B cell (primary cell): ENCODE results near the gene ASB4. TPM values are rescaled to one million over a fixed set of nuclear protein-coding genes. Genes with fewer than 3 reads are reported as not detected.

Source experiments
- ATAC-seq: fragments of 200-7000 bp; cut with Tn5 transposase; one replicate; pipeline ENCODE4 v1.10.0; 2021; ENCODE audit warnings: low read depth, mild to moderate bottlenecking, moderate number of reproducible peaks, moderate library complexity
- CTCF ChIA-PET: fragments of 350-600 bp; sonication (Branson Sonifier 250); formaldehyde crosslinking; loops from one replicate; lab custom pipeline; 2021; ENCODE audit warnings: antibody characterized with exemption, inconsistent platforms; lab: Charles Lee
- POLR2A ChIA-PET: fragments of 350-600 bp; sonication (Branson Sonifier 250); formaldehyde crosslinking; loops from one replicate; lab custom pipeline; 2021; ENCODE audit warnings: antibody characterized with exemption; lab: Charles Lee
- DNase-seq: peaks from one replicate; pipeline ENCODE4 v3.0.0; 2013
- H2AFZ ChIP-seq: 2 replicates; pipeline ENCODE4 v1.6.1; 2012; ENCODE audit warnings: mild to moderate bottlenecking, low read depth, low read length; ENCODE audit not compliant: insufficient read depth, poor library complexity, severe bottlenecking
- H3K27ac ChIP-seq, 2 donors: 1 replicate in 1 of 2; 2 replicates in 1 of 2; pipeline ENCODE4 v1.5.1; 2012 to 2013; ENCODE audit warnings: low read length in 2 of 2, mild to moderate bottlenecking in 2 of 2, moderate library complexity in 1 of 2
- H3K27me3 ChIP-seq, 4 experiments: fragments of 200-600 bp in 1 of 4; sonication (generic) in 1 of 4; replicated peaks in 1 of 4; 1 replicate in 2 of 4; 2 replicates in 2 of 4; pipeline versions ENCODE4 v1.6.1 to v1.7.0; 2013 to 2016; ENCODE audit warnings: low read length in 3 of 4, mild to moderate bottlenecking in 2 of 4, mixed read lengths in 1 of 4, moderate library complexity in 1 of 4; ENCODE audit not compliant: insufficient read depth in 4 of 4, control insufficient read depth in 3 of 4; ENCODE audit errors: control extremely low read depth in 1 of 4
- H3K36me3 ChIP-seq, 2 experiments: replicated peaks in 1 of 2; 1 replicate in 1 of 2; 2 replicates in 1 of 2; pipeline versions ENCODE4 v1.6.1 to v1.7.1; 2013; ENCODE audit warnings: low read length in 1 of 2; ENCODE audit not compliant: insufficient read depth in 2 of 2, control insufficient read depth in 1 of 2; ENCODE audit errors: control extremely low read depth in 1 of 2, extremely low read depth in 1 of 2
- H3K4me1 ChIP-seq, 2 donors: fragments of 200-600 bp in 1 of 2; sonication (generic) in 1 of 2; 1 replicate in 1 of 2; 2 replicates in 1 of 2; pipeline versions ENCODE4 v1.5.1 to v1.6.1; 2013 to 2017; ENCODE audit warnings: low read length in 2 of 2; ENCODE audit not compliant: control insufficient read depth in 2 of 2, insufficient read depth in 2 of 2
- H3K4me2 ChIP-seq: replicated peaks from 2 replicates; pipeline ENCODE3; 2012; ENCODE audit warnings: mild to moderate bottlenecking, low read depth, low read length; ENCODE audit not compliant: poor library complexity, severe bottlenecking
- H3K4me3 ChIP-seq, 5 experiments: fragments of 200-600 bp in 1 of 5; sonication (generic) in 1 of 5; 1 replicate in 3 of 5; 2 replicates in 2 of 5; pipeline versions ENCODE4 v1.5.1 to v1.7.0; 2011 to 2016; ENCODE audit warnings: low read length in 4 of 5, mild to moderate bottlenecking in 4 of 5, low read depth in 2 of 5, control low read depth in 1 of 5, moderate library complexity in 1 of 5; ENCODE audit not compliant: insufficient read depth in 1 of 5; ENCODE audit errors: control extremely low read depth in 1 of 5, extremely low read depth in 1 of 5
- H3K79me2 ChIP-seq: fragments of 200-600 bp; sonication (generic); one replicate; pipeline ENCODE4 v1.6.0; 2016; ENCODE audit warnings: low read length; ENCODE audit not compliant: control insufficient read depth, insufficient read depth
- H3K9ac ChIP-seq: fragments of 200-600 bp; sonication (generic); 2 replicates; pipeline ENCODE4 v1.6.1; 2017; ENCODE audit warnings: mild to moderate bottlenecking, low read length, moderate library complexity
- H3K9me3 ChIP-seq, 3 donors: one replicate each; pipeline versions ENCODE4 v1.6.1 to v1.7.1; 2013; ENCODE audit warnings: low read length in 2 of 3; ENCODE audit not compliant: control insufficient read depth in 2 of 3, insufficient read depth in 1 of 3; ENCODE audit errors: control extremely low read depth in 1 of 3
- H4K20me1 ChIP-seq: 2 replicates; pipeline ENCODE4 v1.6.0; 2012; ENCODE audit warnings: mild to moderate bottlenecking, low read length; ENCODE audit not compliant: insufficient read depth, control insufficient read depth, poor library complexity, severe bottlenecking
- H3K27ac Mint-ChIP-seq: one replicate; pipeline ENCODE4 v1.8.0; 2021; ENCODE audit warnings: mixed read lengths
- H3K27me3 Mint-ChIP-seq: one replicate; pipeline ENCODE4 v1.8.0; 2021; ENCODE audit warnings: mixed read lengths
- H3K4me1 Mint-ChIP-seq: one replicate; pipeline ENCODE4 v1.8.0; 2021; ENCODE audit warnings: mixed read lengths
- H3K4me3 Mint-ChIP-seq: one replicate; pipeline ENCODE4 v1.8.0; 2021; ENCODE audit warnings: mixed read lengths
- H3K9me3 Mint-ChIP-seq: one replicate; pipeline ENCODE4 v1.8.0; 2022; ENCODE audit warnings: mixed read lengths; ENCODE audit not compliant: insufficient read depth
- EZH2 ChIP-seq: IDR thresholded peaks from 2 replicates; pipeline ENCODE4 v1.6.1; 2012; ENCODE audit warnings: borderline replicate concordance, low read depth, mild to moderate bottlenecking, moderate library complexity, low read length; ENCODE audit not compliant: insufficient read depth, poor library complexity, severe bottlenecking
- WGBS: methylation state at CpG from one replicate; pipeline ENCODE4 v1.1.5; 2013; ENCODE audit warnings: missing lambda C conversion rate; ENCODE audit not compliant: insufficient coverage; 5-methylcytosine and 5-hydroxymethylcytosine counted together
- intact Hi-C: fragments of 100-400 bp; cut with micrococcal nuclease; formaldehyde crosslinking; loops from one replicate; pipeline ENCODE4 v1.10.0; 2022
- polyA plus RNA-seq: library from polyadenylated mRNA; depleted of rRNA; stranded (reverse); fragments of >200 nt; gene quantifications from 2 replicates; pipeline ENCODE4 v1.2.3, GENCODE V29; 2012
- total RNA-seq, 2 donors: library from RNA; stranded (reverse); fragments of 120-200 nt in 1 of 2; gene quantifications; 1 replicate in 1 of 2; 2 replicates in 1 of 2; pipeline versions ENCODE4 v1.2.3 to v1.2.4, GENCODE V29; 2013 to 2022
- TF ChIP-seq, protein P1 (sequence below): fragments of 200-600 bp; IDR thresholded peaks from one replicate; pipeline ENCODE4 v1.8.0; 2022; ENCODE audit warnings: antibody characterized with exemption, mild to moderate bottlenecking

Gene ASB4
- total and polyA plus RNA-seq, 2 donors (not counting 1 experiment from before 2014, with no cell fraction given): not detected

DNA sequence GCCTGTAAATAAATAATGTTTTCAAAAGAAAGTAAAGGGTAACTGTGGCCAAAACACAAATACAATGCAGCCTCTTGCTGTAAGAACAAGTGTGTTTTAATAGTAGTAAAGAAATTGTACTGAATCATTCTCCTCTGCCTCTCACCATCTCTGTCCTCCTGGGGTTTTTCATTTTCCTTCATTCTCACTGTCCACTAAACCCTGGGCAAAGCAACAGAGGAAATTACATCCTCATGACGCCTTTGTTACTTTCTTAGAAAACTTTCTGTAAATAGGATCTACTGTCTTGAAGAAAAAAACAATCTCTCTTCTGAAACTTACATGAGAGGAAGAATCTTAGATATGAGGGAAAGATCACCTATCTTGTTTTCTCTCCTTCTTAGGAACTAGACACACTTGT is 54.6 kb downstream of the ASB4 start:
- TF ChIP-seq, protein P1, sequence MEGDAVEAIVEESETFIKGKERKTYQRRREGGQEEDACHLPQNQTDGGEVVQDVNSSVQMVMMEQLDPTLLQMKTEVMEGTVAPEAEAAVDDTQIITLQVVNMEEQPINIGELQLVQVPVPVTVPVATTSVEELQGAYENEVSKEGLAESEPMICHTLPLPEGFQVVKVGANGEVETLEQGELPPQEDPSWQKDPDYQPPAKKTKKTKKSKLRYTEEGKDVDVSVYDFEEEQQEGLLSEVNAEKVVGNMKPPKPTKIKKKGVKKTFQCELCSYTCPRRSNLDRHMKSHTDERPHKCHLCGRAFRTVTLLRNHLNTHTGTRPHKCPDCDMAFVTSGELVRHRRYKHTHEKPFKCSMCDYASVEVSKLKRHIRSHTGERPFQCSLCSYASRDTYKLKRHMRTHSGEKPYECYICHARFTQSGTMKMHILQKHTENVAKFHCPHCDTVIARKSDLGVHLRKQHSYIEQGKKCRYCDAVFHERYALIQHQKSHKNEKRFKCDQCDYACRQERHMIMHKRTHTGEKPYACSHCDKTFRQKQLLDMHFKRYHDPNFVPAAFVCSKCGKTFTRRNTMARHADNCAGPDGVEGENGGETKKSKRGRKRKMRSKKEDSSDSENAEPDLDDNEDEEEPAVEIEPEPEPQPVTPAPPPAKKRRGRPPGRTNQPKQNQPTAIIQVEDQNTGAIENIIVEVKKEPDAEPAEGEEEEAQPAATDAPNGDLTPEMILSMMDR: no peak
- no peak for TF ChIP-seq EZH2
- H3K27ac ChIP-seq: no peak overlapping the region
- WGBS: no CpG with 5 or more reads among the region's 1 CpG
- DNase-seq (no peak), ATAC-seq (no peak)
- no peaks in the 10 kb centered on the region for H4K20me1 ChIP-seq
- peaks cover 3 to 4% of the 10 kb centered on the region in 2 donors for H3K4me1 ChIP-seq
- H3K4me2 ChIP-seq: no peak overlapping the region
- Mint-ChIP-seq H3K4me3 (no peak overlapping the region), H3K27ac (no peak overlapping the region), H3K4me1 (peaks cover 7% of the 10 kb centered on the region), H3K27me3 (peaks cover 11% of the 10 kb centered on the region), H3K9me3 (no peaks in the 10 kb centered on the region)
- H3K36me3 ChIP-seq: no peaks in the 10 kb centered on the region
- no peak overlapping the region for H3K4me3 ChIP-seq
- H3K9ac ChIP-seq: no peak overlapping the region
- H3K79me2 ChIP-seq: no peaks in the 10 kb centered on the region
- H3K27me3 ChIP-seq: peaks cover 0 to 4% (median 0%) of the 10 kb centered on the region in 4 experiments
- intact Hi-C loops: no loop called here
- POLR2A ChIA-PET: no interaction called here
- H3K9me3 ChIP-seq: no peaks in the 10 kb centered on the region
- CTCF ChIA-PET: interaction anchor here (10.1 to 11.3 kb wide), 2 partner anchors 14 to 147 kb away, joined by 97 to 270 read pairs; no protein-coding TSS in a partner anchor
- H2AFZ ChIP-seq: no peak overlapping the region

- TF ChIP-seq EZH2: no peak
- TF ChIP-seq, protein P1: no peak
- H3K27ac Mint-ChIP-seq: no peak overlapping the region
- intact Hi-C loops: no loop called here
- no peak overlapping the region for H3K27ac ChIP-seq
- no peak overlapping the region for H3K4me2 ChIP-seq
- H3K4me3 Mint-ChIP-seq: no peak overlapping the region
- no peaks in the 10 kb centered on the region for H3K79me2 ChIP-seq
- H3K27me3 Mint-ChIP-seq: peaks cover 3% of the 10 kb centered on the region
- ATAC-seq: no peak
- DNase-seq: no peak
- H2AFZ ChIP-seq: no peak overlapping the region
- H3K27me3 ChIP-seq: no peaks in the 10 kb centered on the region
- ChIA-PET CTCF (interaction anchor here (0.9 to 11.3 kb wide), 4 partner anchors 15 to 144 kb away, joined by 3 to 270 read pairs (median 73); no protein-coding TSS in a partner anchor), POLR2A (no interaction called here)
- no peaks in the 10 kb centered on the region for H3K9me3 ChIP-seq
- H3K4me3 ChIP-seq: no peak overlapping the region
- peaks cover 9% of the 10 kb centered on the region for H3K4me1 Mint-ChIP-seq
- no peak overlapping the region for H3K9ac ChIP-seq
- H4K20me1 ChIP-seq: no peaks in the 10 kb centered on the region
- no peaks in the 10 kb centered on the region for H3K9me3 Mint-ChIP-seq
- peaks cover 3 to 8% of the 10 kb centered on the region in 2 donors for H3K4me1 ChIP-seq
- 100% methylated on average over 4 of the region's 6 CpGs for WGBS
- H3K36me3 ChIP-seq: no peaks in the 10 kb centered on the region
Measured at GRCh38 chr7:95543312-95543711, 57.6 kb downstream of the ASB4 start.
